ENCODE results near the gene G6PC3. TPM values are rescaled to one million over a fixed set of nuclear protein-coding genes. Genes with fewer than 3 reads are reported as not detected.

The G6PC3 gene
- total and polyA plus RNA-seq, 2 of the 4 experiments (the other 2 are of a cell fraction) = 20.4 to 107 TPM

- peak overlapping the region; percentile 81 for H3K56ac ChIP-seq (ENCODE audit: extremely low read depth, insufficient read depth, low read length)
- H3K14ac ChIP-seq (replicated peaks; ENCODE audit: low read depth, low read length) = peak overlapping the region; percentile 94
- H2AK5ac ChIP-seq (ENCODE audit: low read depth, low read length) = peak overlapping the region; percentile 94
- no peak overlapping the region; the same call in 1 of the 2 replicates for H2BK20ac ChIP-seq (ENCODE audit: low read depth, low read length)
- WGBS, 2 experiments (ENCODE audit: extremely low coverage in 2 of 2, insufficient read length in 1 of 2) = no CpG with 5 or more reads among the region's 3 CpGs
- H2BK5ac ChIP-seq (ENCODE audit: low read depth, low read length, poor library complexity, severe bottlenecking) = peak overlapping the region; percentile 90
- H3K4me2 ChIP-seq (ENCODE audit: low read depth, low read length) = peak overlapping the region; percentile 73
- peak overlapping the region; percentile 56 for H3K4me3 ChIP-seq (ENCODE audit: insufficient read depth, low read depth, low read length)
- CTCF ChIA-PET = no interaction called here
- TF ChIP-seq FOS (IDR thresholded peaks at IDR 0.05; ENCODE audit: low read depth, low read length) (0 out of 2 replicates have a peak, but pooled peaks have one; percentile 50), RCOR1 (IDR thresholded peaks at IDR 0.05; ENCODE audit: insufficient replicate concordance, low read length) (no peak), ELK1 (IDR thresholded peaks at IDR 0.05; ENCODE audit: borderline replicate concordance, low read depth, low read length) (no peak), POLR2A (IDR thresholded peaks at IDR 0.05; ENCODE audit: low read depth, low read length) (no peak), MAFK (IDR thresholded peaks at IDR 0.05; ENCODE audit: low read depth, low read length) (no peak), MXI1 (IDR thresholded peaks at IDR 0.05; ENCODE audit: borderline replicate concordance, low read depth, low read length) (0 out of 2 replicates have a peak, but pooled peaks have one; percentile 48), CTCF (conservative IDR thresholded peaks at IDR 0.05; ENCODE audit: low read depth, low read length) (no peak), SMC3 (IDR thresholded peaks at IDR 0.05; ENCODE audit: low read depth, low read length) (peak; percentile 26; the same call in 1 of the 2 replicates), NFE2L2 (IDR thresholded peaks at IDR 0.05; ENCODE audit: low read depth, low read length) (no peak), USF2 (IDR thresholded peaks at IDR 0.05; ENCODE audit: low read depth, low read length) (no peak), RAD21 (IDR thresholded peaks at IDR 0.05; ENCODE audit: low read length) (no peak), BHLHE40 (IDR thresholded peaks at IDR 0.05; ENCODE audit: low read depth, low read length) (no peak), CHD1 (IDR thresholded peaks at IDR 0.05; ENCODE audit: low read depth, low read length) (no peak), RFX5 (IDR thresholded peaks at IDR 0.05; ENCODE audit: low read depth, low read length) (no peak), CEBPB (IDR thresholded peaks at IDR 0.05; ENCODE audit: low read depth, low read length) (peak; percentile 6; the same call in 1 of the 2 replicates), MAZ (IDR thresholded peaks at IDR 0.05; ENCODE audit: borderline replicate concordance, low read depth, low read length) (peak; percentile 36; the same call in 1 of the 2 replicates)
- TSS peak; percentile 70 for BruUV-seq (replicated peaks)
- peak overlapping the region; percentile 78 for H3K23ac ChIP-seq (ENCODE audit: low read depth, low read length)
- peak overlapping the region; percentile 91 for H3K27ac ChIP-seq (ENCODE audit: insufficient read depth, low read length)
- peak overlapping the region; percentile 95 for H2AK9ac ChIP-seq (replicated peaks; ENCODE audit: low read depth, low read length, poor library complexity)
- H3K9ac ChIP-seq (ENCODE audit: low read depth, low read length) = peak overlapping the region; percentile 87
- ATAC-seq (ENCODE audit: low read depth) (no peak), DNase-seq (peak; percentile 88)
- intact Hi-C loops (cut with micrococcal nuclease) (no loop called here), dilution Hi-C loops (cut with HindIII; ENCODE audit: low sequenced_read_pairs, unreplicated experiment) (no loop called here), in situ Hi-C loops (cut with MboI; ENCODE audit: low sequenced_read_pairs) (no loop called here)
- H3K9me1 ChIP-seq (ENCODE audit: insufficient read depth, low read length) = peaks cover 6% of the 10 kb centered on the region
- POLR2A ChIA-PET (ENCODE audit: unreplicated experiment) = no interaction called here
- H2BK15ac ChIP-seq (ENCODE audit: low read depth, low read length) = no peak overlapping the region; the same call in 2 of the 3 replicates
- peak overlapping the region; percentile 95 for H3K4ac ChIP-seq (ENCODE audit: low read depth, low read length)
- H2AFZ ChIP-seq (replicated peaks; ENCODE audit: low read length, poor library complexity) = peak overlapping the region; percentile 95
- peak overlapping the region; percentile 43 for H3K18ac ChIP-seq (ENCODE audit: low read depth, low read length)
- peaks cover 9% of the 10 kb centered on the region for H3K4me1 ChIP-seq (ENCODE audit: control insufficient read depth, insufficient read depth, low read length)
- peaks cover 17% of the 10 kb centered on the region for H3K36me3 ChIP-seq (ENCODE audit: control insufficient read depth, insufficient read depth, low read length)
- H4K20me1 ChIP-seq (ENCODE audit: insufficient read depth, low read length) = peaks cover 7% of the 10 kb centered on the region; the same call in 1 of the 2 replicates
- H4K91ac ChIP-seq (ENCODE audit: insufficient read depth, low read depth, low read length) = peak overlapping the region; percentile 97
- H4K8ac ChIP-seq (ENCODE audit: low read depth in 2 of 2, low read length in 2 of 2) = peak overlapping the region; percentile 96 to 98
- peak overlapping the region; percentile 62 for H4K5ac ChIP-seq (ENCODE audit: low read depth, low read length)
- no peaks in the 10 kb centered on the region for H3K27me3 ChIP-seq (ENCODE audit: control insufficient read depth, insufficient read depth, low read length)
- H2BK120ac ChIP-seq (ENCODE audit: low read depth, low read length) = peak overlapping the region; percentile 56; the same call in 1 of the 2 replicates
- no peaks in the 10 kb centered on the region for H3K9me3 ChIP-seq (ENCODE audit: control insufficient read depth, insufficient read depth, low read length)
- H3K79me1 ChIP-seq (ENCODE audit: low read depth in 1 of 2, low read length in 2 of 2) = peaks cover 19 to 57% of the 10 kb centered on the region in 2 experiments; a peak in 3 of 4 replicates
These were observed 624 bp downstream of the G6PC3 start for GRCh38 chr17:44071198-44071520.

Data from IMR-90 (cell line).